HG03354 (cell line): ENCODE results near the gene RAP2B.
"Not testable (repeated sequence)": the region's sequence is repeated elsewhere in the genome, so short reads cannot be mapped to it uniquely, and the experiment has no call there.

Source experiments
- ATAC-seq: cut with Tn5 transposase; IDR thresholded peaks from one replicate; pipeline ENCODE4 v1.9.1; 2021; ENCODE audit warnings: mild to moderate bottlenecking; ENCODE audit not compliant: unreplicated experiment, poor library complexity, severe bottlenecking

RAP2B gene

GRCh38 chr3:153190923-153191322 is 28.9 kb downstream of the RAP2B start:
- no peak for ATAC-seq

GRCh38 chr3:153192327-153192726 is 30.3 kb downstream of the RAP2B start:
- ATAC-seq, result no peak

DNA sequence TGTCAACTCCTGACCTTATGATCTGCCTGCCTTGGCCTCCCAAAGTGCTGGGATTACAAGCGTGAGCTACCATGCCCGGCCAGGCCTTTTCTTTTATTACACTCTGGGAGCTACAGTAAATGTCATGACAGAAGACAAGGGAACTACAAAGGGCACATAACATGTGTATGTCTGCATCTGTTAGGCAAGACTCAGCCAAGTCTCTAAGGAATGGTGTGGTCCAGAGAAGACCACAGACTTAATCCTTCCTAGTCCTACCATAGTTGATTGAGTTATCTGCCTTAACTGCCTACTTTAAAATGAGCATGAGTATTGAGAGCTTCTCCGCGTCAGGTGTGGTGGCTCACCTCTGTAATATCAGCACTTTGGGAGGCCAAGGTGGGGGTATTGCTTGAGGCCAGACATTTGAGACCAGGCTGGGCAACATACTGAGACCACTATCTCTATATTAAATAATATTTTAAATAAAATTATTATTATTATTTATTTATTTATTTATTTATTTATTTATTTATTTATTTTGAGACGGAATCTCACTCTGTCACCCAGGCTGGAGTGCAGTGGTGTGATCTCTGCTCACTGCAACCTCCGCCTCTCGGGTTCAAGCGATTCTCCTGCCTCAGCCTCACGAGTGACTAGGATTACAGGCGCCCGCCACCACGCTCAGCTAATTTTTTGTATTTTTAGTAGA is 31.9 kb downstream of the RAP2B start:
- not testable (repeated sequence) for ATAC-seq

DNA sequence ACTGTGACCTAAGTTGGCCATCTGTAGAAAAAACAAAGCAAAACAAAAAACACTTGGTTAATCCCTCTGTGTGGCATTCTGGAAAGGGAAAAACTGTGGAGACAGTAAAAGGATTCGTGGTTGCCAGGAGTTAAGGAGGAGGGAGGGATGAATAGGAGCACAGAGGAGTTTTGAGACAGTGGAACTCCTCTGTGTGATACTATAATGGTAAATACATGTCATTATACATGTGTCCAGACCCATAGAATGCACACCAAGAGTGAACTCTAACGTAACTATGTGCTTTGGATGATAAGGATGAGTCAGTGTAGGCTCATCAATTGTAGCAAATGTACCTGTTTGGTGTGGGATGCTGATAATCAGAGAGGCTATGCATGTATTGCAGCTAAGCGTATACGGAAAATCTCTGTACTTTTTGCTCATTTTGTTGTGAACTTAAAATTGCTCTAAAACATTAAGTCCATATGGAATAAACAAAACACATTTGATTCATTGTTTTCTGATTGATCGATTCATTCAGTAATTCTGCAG is 33.4 kb downstream of the RAP2B start:
- no peak for ATAC-seq

GRCh38 chr3:153209596-153209995 is 47.6 kb downstream of the RAP2B start:
- ATAC-seq, result no peak

GRCh38 chr3:153210146-153210545 is 48.1 kb downstream of the RAP2B start:
- ATAC-seq, result no peak

GRCh38 chr3:153210660-153211059 is 48.6 kb downstream of the RAP2B start:
- no peak for ATAC-seq

GRCh38 chr3:153215497-153215896 is 53.5 kb downstream of the RAP2B start:
- ATAC-seq, result no peak

DNA sequence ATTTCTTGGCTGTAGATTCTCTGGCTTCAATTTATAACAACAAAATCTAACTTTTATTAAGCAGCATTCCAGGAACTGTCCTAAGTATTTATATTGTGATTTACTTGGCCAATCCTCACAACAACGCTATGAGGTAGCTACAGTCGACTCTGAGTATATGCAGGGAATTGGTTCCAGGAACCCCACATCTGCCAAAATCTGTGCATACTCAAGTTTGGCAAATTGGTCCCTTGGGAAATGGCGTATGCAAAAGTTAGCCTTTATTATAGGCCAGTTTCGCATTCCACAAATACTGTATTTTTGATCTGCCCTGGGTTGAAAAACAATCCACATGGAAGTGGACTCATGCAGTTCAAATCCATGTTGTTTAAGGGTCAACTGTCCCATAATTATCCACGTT is 53.9 kb downstream of the RAP2B start:
- ATAC-seq, result no peak

GRCh38 chr3:153216928-153217327 is 54.9 kb downstream of the RAP2B start:
- no peak for ATAC-seq

DNA sequence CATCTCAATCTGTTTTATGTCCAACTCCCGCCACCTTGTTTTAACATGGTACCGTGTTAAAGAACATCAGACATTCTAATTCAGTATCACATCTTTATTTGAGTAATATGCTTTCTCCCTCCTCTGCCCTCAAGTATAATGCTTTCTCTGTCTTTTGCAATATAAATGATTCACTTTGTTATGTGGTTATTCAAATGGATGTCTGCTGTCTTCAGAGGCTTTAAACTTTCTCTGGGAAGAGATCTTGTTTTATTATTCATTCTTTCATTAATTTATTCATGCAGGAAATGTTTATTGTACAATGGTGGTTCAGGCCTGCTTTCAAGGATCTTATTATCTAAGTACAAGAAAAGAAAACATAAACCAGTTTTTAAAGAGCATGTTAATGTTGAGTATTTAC is 57.1 kb downstream of the RAP2B start:
- no peak for ATAC-seq
